ENCODE results near the gene UPK3A. TPM values are rescaled to one million over a fixed set of nuclear protein-coding genes. Genes with fewer than 3 reads are reported as not detected.
A peak's percentile ranks its signal among the peaks of the same experiment; 100 is the strongest.

The UPK3A gene
- total RNA-seq, 1 donor from 2014 or later: not detected

DNA sequence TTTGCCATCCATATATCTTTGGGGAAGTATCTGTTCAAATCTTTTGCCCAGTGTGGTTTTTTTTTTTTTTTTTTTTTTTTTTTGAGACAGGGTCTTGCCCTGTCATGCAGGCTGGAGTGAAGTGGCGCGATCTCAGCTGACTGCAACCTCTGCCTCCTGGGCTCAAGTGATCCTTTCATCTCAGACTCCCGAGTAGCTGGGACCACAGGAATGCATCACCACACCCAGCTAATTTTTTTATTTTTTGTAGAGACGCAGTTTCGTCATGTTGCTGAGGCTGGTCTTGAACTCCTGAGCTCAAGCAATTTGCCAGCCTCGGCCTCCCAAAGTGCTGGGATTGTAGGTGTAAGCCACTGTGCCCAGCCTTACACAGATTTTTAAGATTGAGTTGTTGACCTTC is 20.2 kb downstream of the UPK3A start:
- Mint-ChIP-seq H3K4me3 (ENCODE audit: unreplicated experiment) (no peak overlapping the region), H3K4me1 (ENCODE audit: low read depth) (peaks cover 16% of the 10 kb centered on the region), H3K36me3 (ENCODE audit: low read depth) (no peaks in the 10 kb centered on the region), H3K27me3 (ENCODE audit: low read depth) (no peaks in the 10 kb centered on the region), H3K9me3 (ENCODE audit: low read depth) (no peaks in the 10 kb centered on the region), H3K27ac (ENCODE audit: unreplicated experiment) (no peak overlapping the region)
- DNase-seq (ENCODE audit: low spot score): no peak
- TF ChIP-seq, protein P1, sequence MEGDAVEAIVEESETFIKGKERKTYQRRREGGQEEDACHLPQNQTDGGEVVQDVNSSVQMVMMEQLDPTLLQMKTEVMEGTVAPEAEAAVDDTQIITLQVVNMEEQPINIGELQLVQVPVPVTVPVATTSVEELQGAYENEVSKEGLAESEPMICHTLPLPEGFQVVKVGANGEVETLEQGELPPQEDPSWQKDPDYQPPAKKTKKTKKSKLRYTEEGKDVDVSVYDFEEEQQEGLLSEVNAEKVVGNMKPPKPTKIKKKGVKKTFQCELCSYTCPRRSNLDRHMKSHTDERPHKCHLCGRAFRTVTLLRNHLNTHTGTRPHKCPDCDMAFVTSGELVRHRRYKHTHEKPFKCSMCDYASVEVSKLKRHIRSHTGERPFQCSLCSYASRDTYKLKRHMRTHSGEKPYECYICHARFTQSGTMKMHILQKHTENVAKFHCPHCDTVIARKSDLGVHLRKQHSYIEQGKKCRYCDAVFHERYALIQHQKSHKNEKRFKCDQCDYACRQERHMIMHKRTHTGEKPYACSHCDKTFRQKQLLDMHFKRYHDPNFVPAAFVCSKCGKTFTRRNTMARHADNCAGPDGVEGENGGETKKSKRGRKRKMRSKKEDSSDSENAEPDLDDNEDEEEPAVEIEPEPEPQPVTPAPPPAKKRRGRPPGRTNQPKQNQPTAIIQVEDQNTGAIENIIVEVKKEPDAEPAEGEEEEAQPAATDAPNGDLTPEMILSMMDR (IDR thresholded peaks at IDR 0.05): no peak

DNA sequence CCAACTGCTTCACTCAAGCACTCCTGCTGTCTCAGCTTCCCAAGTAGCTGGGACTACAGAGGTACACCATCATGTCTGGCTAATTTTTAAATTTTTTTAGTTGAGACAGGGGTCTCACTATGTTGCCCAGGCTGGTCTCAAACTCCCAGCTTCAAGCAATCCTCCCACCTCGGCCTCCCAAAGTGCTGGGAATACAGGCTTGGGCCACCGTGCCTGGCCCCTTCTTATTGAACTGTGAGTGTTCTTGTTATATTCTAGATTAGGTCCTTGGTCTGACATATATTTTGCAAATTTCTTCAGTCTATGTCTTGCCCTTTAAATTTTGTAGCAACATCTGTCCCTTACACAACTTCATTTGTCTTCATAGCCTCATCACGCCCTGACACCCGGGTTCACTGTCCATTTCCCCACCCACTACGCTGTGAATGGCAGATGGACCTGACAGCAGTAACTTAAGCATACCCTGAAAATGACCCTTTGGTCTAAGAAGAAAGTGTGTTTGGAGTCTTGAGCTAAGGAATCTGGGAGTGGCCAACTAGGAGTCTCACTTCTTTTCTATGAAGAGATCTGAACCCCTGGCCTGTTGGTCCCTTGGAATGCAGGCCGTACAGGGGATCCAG is 20.8 kb downstream of the UPK3A start:
- Mint-ChIP-seq H3K27ac (ENCODE audit: unreplicated experiment) (no peak overlapping the region), H3K4me3 (ENCODE audit: unreplicated experiment) (no peak overlapping the region), H3K36me3 (ENCODE audit: low read depth) (no peaks in the 10 kb centered on the region), H3K4me1 (ENCODE audit: low read depth) (peaks cover 17% of the 10 kb centered on the region), H3K9me3 (ENCODE audit: low read depth) (no peaks in the 10 kb centered on the region), H3K27me3 (ENCODE audit: low read depth) (no peaks in the 10 kb centered on the region)
- TF ChIP-seq, protein P1 (IDR thresholded peaks at IDR 0.05): no peak
- DNase-seq (ENCODE audit: low spot score): no peak

DNA sequence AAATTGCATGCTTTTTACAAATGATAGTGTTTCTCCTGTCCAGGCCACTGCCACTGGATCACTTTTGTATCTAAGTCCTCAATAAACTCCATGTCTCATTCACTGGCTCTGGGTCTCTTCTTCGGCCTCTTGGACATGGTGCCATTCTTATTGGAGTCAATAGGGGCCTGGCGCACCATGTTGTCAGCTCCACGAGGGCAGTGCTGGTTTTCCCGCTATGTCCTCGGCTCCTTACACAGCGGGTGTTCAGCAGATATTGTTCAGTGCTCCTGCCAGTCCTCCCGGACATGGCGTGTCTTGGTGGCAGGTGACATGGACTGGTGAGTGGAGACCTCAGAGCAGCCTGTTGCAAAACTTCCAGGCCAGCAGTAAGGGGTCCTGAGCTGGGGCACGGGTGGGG is 21.4 kb downstream of the UPK3A start:
- Mint-ChIP-seq H3K4me1 (ENCODE audit: low read depth) (peaks cover 23% of the 10 kb centered on the region), H3K27ac (ENCODE audit: unreplicated experiment) (no peak overlapping the region), H3K27me3 (ENCODE audit: low read depth) (no peaks in the 10 kb centered on the region), H3K36me3 (ENCODE audit: low read depth) (no peaks in the 10 kb centered on the region), H3K4me3 (ENCODE audit: unreplicated experiment) (no peak overlapping the region), H3K9me3 (ENCODE audit: low read depth) (no peaks in the 10 kb centered on the region)
- no peak for DNase-seq (ENCODE audit: low spot score)
- TF ChIP-seq, protein P1 (IDR thresholded peaks at IDR 0.05): no peak

DNA sequence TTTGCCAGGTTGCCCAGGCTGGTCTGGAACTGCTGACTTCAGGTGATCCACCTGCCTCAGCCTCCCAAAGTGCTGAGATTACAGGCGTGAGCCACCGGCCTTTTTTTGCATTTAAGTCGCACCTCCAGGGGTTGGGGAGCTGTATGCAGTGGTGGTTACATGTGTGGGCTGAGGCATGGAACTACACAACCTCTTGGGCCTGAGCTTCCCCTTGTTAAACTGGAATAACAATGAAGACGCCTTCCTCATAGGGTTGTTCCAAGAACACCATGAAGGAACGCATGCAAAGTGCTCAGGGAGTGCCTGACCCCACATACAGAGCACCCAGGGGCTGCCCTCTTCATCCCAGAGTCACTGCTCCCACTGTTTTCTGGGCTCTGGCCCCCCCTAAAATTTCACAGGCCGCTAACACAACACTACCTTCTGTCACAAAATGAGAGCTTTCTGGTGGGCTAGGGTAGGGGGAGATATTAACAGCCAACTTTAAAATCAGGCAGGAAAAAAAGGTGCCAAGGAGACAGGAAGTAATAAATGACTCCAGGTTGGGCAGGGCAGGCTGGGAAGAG is 23.7 kb downstream of the UPK3A start:
- TF ChIP-seq, protein P1 (IDR thresholded peaks at IDR 0.05): no peak
- H3K27ac Mint-ChIP-seq (ENCODE audit: unreplicated experiment): no peak overlapping the region
- H3K9me3 Mint-ChIP-seq (ENCODE audit: low read depth): no peaks in the 10 kb centered on the region
- peak overlapping the region; percentile 74 for H3K4me3 Mint-ChIP-seq (ENCODE audit: unreplicated experiment)
- H3K4me1 Mint-ChIP-seq (ENCODE audit: low read depth): peaks cover 24% of the 10 kb centered on the region
- peaks cover 1% of the 10 kb centered on the region for H3K36me3 Mint-ChIP-seq (ENCODE audit: low read depth)
- DNase-seq (ENCODE audit: low spot score): no peak
- no peaks in the 10 kb centered on the region for H3K27me3 Mint-ChIP-seq (ENCODE audit: low read depth)

DNA sequence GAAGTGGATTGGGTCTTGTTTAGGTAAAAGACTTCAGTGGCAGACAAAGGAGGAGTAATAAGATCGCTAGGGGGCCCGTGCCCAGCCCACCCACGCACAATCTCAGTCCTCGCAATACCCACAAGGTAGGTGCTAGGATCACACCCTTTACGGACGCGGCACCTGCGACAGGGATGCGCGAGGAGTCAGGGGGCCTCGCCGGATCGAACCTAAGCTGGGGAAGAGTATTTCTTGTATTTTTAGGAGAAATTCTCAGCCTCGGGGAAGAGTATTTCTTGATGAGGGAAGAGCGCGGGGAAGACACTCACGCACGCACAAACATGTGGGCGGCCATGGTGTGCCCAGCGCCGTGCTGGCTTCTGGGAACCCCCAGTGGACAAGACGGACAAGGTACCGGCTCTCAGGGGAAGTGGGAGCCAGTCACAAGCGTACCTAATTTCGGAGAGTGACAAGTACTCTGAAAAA is 24.2 kb downstream of the UPK3A start:
- Mint-ChIP-seq H3K4me1 (ENCODE audit: low read depth) (peaks cover 24% of the 10 kb centered on the region), H3K4me3 (ENCODE audit: unreplicated experiment) (peak overlapping the region; percentile 74), H3K27me3 (ENCODE audit: low read depth) (no peaks in the 10 kb centered on the region), H3K9me3 (ENCODE audit: low read depth) (no peaks in the 10 kb centered on the region), H3K36me3 (ENCODE audit: low read depth) (peaks cover 1% of the 10 kb centered on the region), H3K27ac (ENCODE audit: unreplicated experiment) (peak overlapping the region; percentile 75)
- DNase-seq (ENCODE audit: low spot score): no peak
- TF ChIP-seq, protein P1 (IDR thresholded peaks at IDR 0.05): no peak
